ENCODE measurements around the gene CDH3. TPM values are rescaled to one million over a fixed set of nuclear protein-coding genes. Genes with fewer than 3 reads are reported as not detected.
A peak's percentile ranks its signal among the peaks of the same experiment; 100 is the strongest.

The CDH3 gene
- total and polyA plus RNA-seq, 2 of the 13 experiments (the other 11 are each of a cell fraction or from before 2014, with no cell fraction given), result 0.11 TPM; not detected in 1

- TF ChIP-seq, protein P1, sequence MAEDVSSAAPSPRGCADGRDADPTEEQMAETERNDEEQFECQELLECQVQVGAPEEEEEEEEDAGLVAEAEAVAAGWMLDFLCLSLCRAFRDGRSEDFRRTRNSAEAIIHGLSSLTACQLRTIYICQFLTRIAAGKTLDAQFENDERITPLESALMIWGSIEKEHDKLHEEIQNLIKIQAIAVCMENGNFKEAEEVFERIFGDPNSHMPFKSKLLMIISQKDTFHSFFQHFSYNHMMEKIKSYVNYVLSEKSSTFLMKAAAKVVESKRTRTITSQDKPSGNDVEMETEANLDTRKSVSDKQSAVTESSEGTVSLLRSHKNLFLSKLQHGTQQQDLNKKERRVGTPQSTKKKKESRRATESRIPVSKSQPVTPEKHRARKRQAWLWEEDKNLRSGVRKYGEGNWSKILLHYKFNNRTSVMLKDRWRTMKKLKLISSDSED (CRISPR knock-in tag; IDR thresholded peaks at IDR 0.05), result no peak
- TF ChIP-seq CENPX (CRISPR knock-in tag; IDR thresholded peaks at IDR 0.05) (no peak), ZBTB20 (CRISPR knock-in tag; IDR thresholded peaks at IDR 0.05; ENCODE audit: borderline replicate concordance, low read depth) (no peak), NR2F2 (IDR thresholded peaks at IDR 0.05; ENCODE audit: borderline replicate concordance, low read depth) (no peak), ZNF205 (CRISPR knock-in tag; IDR thresholded peaks at IDR 0.05) (peak; percentile 74; the same call in 1 of the 2 replicates), CHD2 (IDR thresholded peaks at IDR 0.05; ENCODE audit: low read depth, low read length) (no peak), PHF5A (CRISPR knock-in tag; IDR thresholded peaks at IDR 0.05; ENCODE audit: low read depth, unreplicated experiment) (peak; percentile 75), FUBP1 (CRISPR knock-in tag; IDR thresholded peaks at IDR 0.05; ENCODE audit: borderline replicate concordance) (no peak), SOX5 (CRISPR knock-in tag; IDR thresholded peaks at IDR 0.05; ENCODE audit: borderline replicate concordance) (peak; percentile 39), ZNF709 (CRISPR knock-in tag; IDR thresholded peaks at IDR 0.05) (no peak), ZNF264 (CRISPR knock-in tag; IDR thresholded peaks at IDR 0.05) (no peak), ZNF343 (CRISPR knock-in tag; IDR thresholded peaks at IDR 0.05) (no peak), SP5 (CRISPR knock-in tag; IDR thresholded peaks at IDR 0.05; ENCODE audit: borderline replicate concordance, low read depth) (peak; percentile 55; the same call in 1 of the 2 replicates), SALL1 (CRISPR knock-in tag; IDR thresholded peaks at IDR 0.05) (peak; percentile 95), TCF7L2 (IDR thresholded peaks at IDR 0.05; ENCODE audit: low read depth, low read length) (no peak), ZNF788 (CRISPR knock-in tag; IDR thresholded peaks at IDR 0.05; ENCODE audit: borderline replicate concordance) (peak; percentile 80; the same call in 1 of the 2 replicates), HMG20B (CRISPR knock-in tag; conservative IDR thresholded peaks at IDR 0.05) (no peak), ZNF33A (CRISPR knock-in tag; IDR thresholded peaks at IDR 0.05; ENCODE audit: borderline replicate concordance) (no peak), FOXM1 (CRISPR knock-in tag; IDR thresholded peaks at IDR 0.05) (no peak), ZNF180 (CRISPR knock-in tag; IDR thresholded peaks at IDR 0.05; ENCODE audit: borderline replicate concordance, low read depth) (no peak)
- TF ChIP-seq, protein P2, sequence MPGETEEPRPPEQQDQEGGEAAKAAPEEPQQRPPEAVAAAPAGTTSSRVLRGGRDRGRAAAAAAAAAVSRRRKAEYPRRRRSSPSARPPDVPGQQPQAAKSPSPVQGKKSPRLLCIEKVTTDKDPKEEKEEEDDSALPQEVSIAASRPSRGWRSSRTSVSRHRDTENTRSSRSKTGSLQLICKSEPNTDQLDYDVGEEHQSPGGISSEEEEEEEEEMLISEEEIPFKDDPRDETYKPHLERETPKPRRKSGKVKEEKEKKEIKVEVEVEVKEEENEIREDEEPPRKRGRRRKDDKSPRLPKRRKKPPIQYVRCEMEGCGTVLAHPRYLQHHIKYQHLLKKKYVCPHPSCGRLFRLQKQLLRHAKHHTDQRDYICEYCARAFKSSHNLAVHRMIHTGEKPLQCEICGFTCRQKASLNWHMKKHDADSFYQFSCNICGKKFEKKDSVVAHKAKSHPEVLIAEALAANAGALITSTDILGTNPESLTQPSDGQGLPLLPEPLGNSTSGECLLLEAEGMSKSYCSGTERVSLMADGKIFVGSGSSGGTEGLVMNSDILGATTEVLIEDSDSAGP (CRISPR knock-in tag; IDR thresholded peaks at IDR 0.05; ENCODE audit: borderline replicate concordance), result peak; percentile 56; the same call in 1 of the 2 replicates
- TF ChIP-seq, protein P3, sequence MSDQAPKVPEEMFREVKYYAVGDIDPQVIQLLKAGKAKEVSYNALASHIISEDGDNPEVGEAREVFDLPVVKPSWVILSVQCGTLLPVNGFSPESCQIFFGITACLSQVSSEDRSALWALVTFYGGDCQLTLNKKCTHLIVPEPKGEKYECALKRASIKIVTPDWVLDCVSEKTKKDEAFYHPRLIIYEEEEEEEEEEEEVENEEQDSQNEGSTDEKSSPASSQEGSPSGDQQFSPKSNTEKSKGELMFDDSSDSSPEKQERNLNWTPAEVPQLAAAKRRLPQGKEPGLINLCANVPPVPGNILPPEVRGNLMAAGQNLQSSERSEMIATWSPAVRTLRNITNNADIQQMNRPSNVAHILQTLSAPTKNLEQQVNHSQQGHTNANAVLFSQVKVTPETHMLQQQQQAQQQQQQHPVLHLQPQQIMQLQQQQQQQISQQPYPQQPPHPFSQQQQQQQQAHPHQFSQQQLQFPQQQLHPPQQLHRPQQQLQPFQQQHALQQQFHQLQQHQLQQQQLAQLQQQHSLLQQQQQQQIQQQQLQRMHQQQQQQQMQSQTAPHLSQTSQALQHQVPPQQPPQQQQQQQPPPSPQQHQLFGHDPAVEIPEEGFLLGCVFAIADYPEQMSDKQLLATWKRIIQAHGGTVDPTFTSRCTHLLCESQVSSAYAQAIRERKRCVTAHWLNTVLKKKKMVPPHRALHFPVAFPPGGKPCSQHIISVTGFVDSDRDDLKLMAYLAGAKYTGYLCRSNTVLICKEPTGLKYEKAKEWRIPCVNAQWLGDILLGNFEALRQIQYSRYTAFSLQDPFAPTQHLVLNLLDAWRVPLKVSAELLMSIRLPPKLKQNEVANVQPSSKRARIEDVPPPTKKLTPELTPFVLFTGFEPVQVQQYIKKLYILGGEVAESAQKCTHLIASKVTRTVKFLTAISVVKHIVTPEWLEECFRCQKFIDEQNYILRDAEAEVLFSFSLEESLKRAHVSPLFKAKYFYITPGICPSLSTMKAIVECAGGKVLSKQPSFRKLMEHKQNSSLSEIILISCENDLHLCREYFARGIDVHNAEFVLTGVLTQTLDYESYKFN (CRISPR knock-in tag; conservative IDR thresholded peaks at IDR 0.05), result peak; percentile 38; the same call in 1 of the 2 replicates
Measured at GRCh38 chr16:68704232-68704867, 59.2 kb downstream of the CDH3 start (continued).
